ENCODE results near the gene POLR3GL.
A peak's percentile ranks its signal among the peaks of the same experiment; 100 is the strongest.

GRCh38 chr1:146012703-146013558, 48.4 kb downstream of the POLR3GL start:
- TF ChIP-seq, protein P1, sequence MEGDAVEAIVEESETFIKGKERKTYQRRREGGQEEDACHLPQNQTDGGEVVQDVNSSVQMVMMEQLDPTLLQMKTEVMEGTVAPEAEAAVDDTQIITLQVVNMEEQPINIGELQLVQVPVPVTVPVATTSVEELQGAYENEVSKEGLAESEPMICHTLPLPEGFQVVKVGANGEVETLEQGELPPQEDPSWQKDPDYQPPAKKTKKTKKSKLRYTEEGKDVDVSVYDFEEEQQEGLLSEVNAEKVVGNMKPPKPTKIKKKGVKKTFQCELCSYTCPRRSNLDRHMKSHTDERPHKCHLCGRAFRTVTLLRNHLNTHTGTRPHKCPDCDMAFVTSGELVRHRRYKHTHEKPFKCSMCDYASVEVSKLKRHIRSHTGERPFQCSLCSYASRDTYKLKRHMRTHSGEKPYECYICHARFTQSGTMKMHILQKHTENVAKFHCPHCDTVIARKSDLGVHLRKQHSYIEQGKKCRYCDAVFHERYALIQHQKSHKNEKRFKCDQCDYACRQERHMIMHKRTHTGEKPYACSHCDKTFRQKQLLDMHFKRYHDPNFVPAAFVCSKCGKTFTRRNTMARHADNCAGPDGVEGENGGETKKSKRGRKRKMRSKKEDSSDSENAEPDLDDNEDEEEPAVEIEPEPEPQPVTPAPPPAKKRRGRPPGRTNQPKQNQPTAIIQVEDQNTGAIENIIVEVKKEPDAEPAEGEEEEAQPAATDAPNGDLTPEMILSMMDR (conservative IDR thresholded peaks at IDR 0.05; ENCODE audit: low read depth, low read length), result peak; percentile 89
- TF ChIP-seq EZH2 (IDR thresholded peaks at IDR 0.05; ENCODE audit: borderline replicate concordance, low read depth, low read length, poor library complexity, severe bottlenecking), result no peak

Measured in A673 (cell line).